Islet of Langerhans (tissue), 1 donor: ENCODE data around the gene LRRFIP1.
"Not testable (repeated sequence)": the region's sequence is repeated elsewhere in the genome, so short reads cannot be mapped to it uniquely, and the experiment has no call there.

Experiments used
- FAIRE-seq: peaks from one replicate; lab custom pipeline; 2011; peaks lifted over from hg19 to GRCh38; lab: Jason Lieb, UNC

Gene LRRFIP1

GRCh38 chr2:237782181-237782580 is 154.8 kb downstream of the LRRFIP1 start:
- no peak for FAIRE-seq

- not testable (repeated sequence) for FAIRE-seq
Observed at GRCh38 chr2:237783678-237784077, 156.3 kb downstream of the LRRFIP1 start.

- no peak for FAIRE-seq
Observed at GRCh38 chr2:237786936-237787335, 159.5 kb downstream of the LRRFIP1 start.

- FAIRE-seq = no peak
Observed at GRCh38 chr2:237790353-237790752, 163.0 kb downstream of the LRRFIP1 start.

- FAIRE-seq = no peak
Observed at GRCh38 chr2:237791977-237792727, 164.8 kb downstream of the LRRFIP1 start.

- no peak for FAIRE-seq
Observed at GRCh38 chr2:237797253-237797652, 169.9 kb downstream of the LRRFIP1 start.

- FAIRE-seq = no peak
Observed at GRCh38 chr2:237798236-237799059, 171.1 kb downstream of the LRRFIP1 start, which contains the start of gene RBM44. RBM44 (plus strand) TSS chr2:237798779; CDS start chr2:237813610, 14,831 bp downstream.

- no peak for FAIRE-seq
Observed at GRCh38 chr2:237799060-237799428, 171.7 kb downstream of the LRRFIP1 start.

- FAIRE-seq = no peak
Observed at GRCh38 chr2:237801466-237801865, 174.1 kb downstream of the LRRFIP1 start.

GRCh38 chr2:237806334-237806733 is 178.9 kb downstream of the LRRFIP1 start:
- no peak for FAIRE-seq

GRCh38 chr2:237815637-237816036 is 188.2 kb downstream of the LRRFIP1 start:
- no peak for FAIRE-seq

GRCh38 chr2:237816531-237816930 is 189.1 kb downstream of the LRRFIP1 start:
- FAIRE-seq = no peak

- peak; percentile 82 for FAIRE-seq
Observed at GRCh38 chr2:237818066-237818473, 190.7 kb downstream of the LRRFIP1 start.

- FAIRE-seq = peak; percentile 17
Observed at GRCh38 chr2:237819231-237819630, 191.8 kb downstream of the LRRFIP1 start.

- no peak for FAIRE-seq
Observed at GRCh38 chr2:237820421-237820820, 193.0 kb downstream of the LRRFIP1 start.

- peak; percentile 30 for FAIRE-seq
Observed at GRCh38 chr2:237823544-237823943, 196.2 kb downstream of the LRRFIP1 start.

- no peak for FAIRE-seq
Observed at GRCh38 chr2:237824085-237824484, 196.7 kb downstream of the LRRFIP1 start.

- FAIRE-seq = no peak
Observed at GRCh38 chr2:237827421-237827987, 200.1 kb downstream of the LRRFIP1 start.
